DND-41 (cell line): ENCODE measurements around the gene DNTT.

Experiments
- ATAC-seq: fragments of 200-7000 bp; cut with Tn5 transposase; 3 replicates; pipeline ENCODE4 v1.9.1; 2021; ENCODE audit warnings: low read depth; ENCODE audit not compliant: insufficient read depth
- DNase-seq: peaks from one replicate; pipeline ENCODE4 v3.0.0-alpha.2; 2020
- H2AFZ ChIP-seq: 2 replicates; pipeline ENCODE4 v1.6.0; 2012; ENCODE audit warnings: low read depth, low read length
- H3K27ac ChIP-seq: 2 replicates; pipeline ENCODE4 v1.5.1; 2012; ENCODE audit warnings: low read length, inconsistent platforms
- H3K27me3 ChIP-seq: fragments of 200-600 bp; sonication (generic); 2 replicates; pipeline ENCODE4 v1.6.0; 2012; ENCODE audit warnings: low read length, mild to moderate bottlenecking, inconsistent platforms; ENCODE audit not compliant: insufficient read depth, poor library complexity
- H3K36me3 ChIP-seq: 2 replicates; pipeline ENCODE4 v1.5.1; 2012; ENCODE audit warnings: low read length, inconsistent platforms; ENCODE audit not compliant: insufficient read depth
- H3K4me1 ChIP-seq: 2 replicates; pipeline ENCODE4 v1.5.1; 2012; ENCODE audit warnings: mild to moderate bottlenecking, low read length; ENCODE audit not compliant: insufficient read depth
- H3K4me2 ChIP-seq: 2 replicates; pipeline ENCODE4 v1.6.0; 2012; ENCODE audit warnings: mild to moderate bottlenecking, moderate library complexity, low read length, inconsistent platforms; ENCODE audit not compliant: insufficient read depth
- H3K4me3 ChIP-seq, 2 experiments: fragments of 200-600 bp in 1 of 2; shearing (Covaris generic) in 1 of 2; 2 replicates each; pipeline ENCODE4 v1.5.1; 2012 to 2016; ENCODE audit warnings: inconsistent platforms in 2 of 2, low read length in 2 of 2, mild to moderate bottlenecking in 2 of 2, low read depth in 1 of 2, moderate library complexity in 1 of 2
- H3K79me2 ChIP-seq: 2 replicates; pipeline ENCODE4 v1.6.0; 2012; ENCODE audit warnings: low read length, inconsistent platforms; ENCODE audit not compliant: insufficient read depth
- H3K9ac ChIP-seq: 2 replicates; pipeline ENCODE4 v1.6.0; 2012; ENCODE audit warnings: low read depth, mild to moderate bottlenecking, inconsistent platforms, low read length, moderate library complexity
- H3K9me3 ChIP-seq: 2 replicates; pipeline ENCODE4 v1.5.1; 2012; ENCODE audit warnings: low read length, moderate library complexity, mild to moderate bottlenecking, inconsistent platforms; ENCODE audit not compliant: insufficient read depth, severe bottlenecking
- H4K20me1 ChIP-seq: 2 replicates; pipeline ENCODE4 v1.6.0; 2012; ENCODE audit warnings: low read length; ENCODE audit not compliant: insufficient read depth
- CTCF ChIP-seq: IDR thresholded peaks from 2 replicates; pipeline ENCODE4 v1.5.1; 2012; ENCODE audit warnings: borderline replicate concordance, low read length, moderate library complexity, mild to moderate bottlenecking; ENCODE audit not compliant: poor library complexity, severe bottlenecking; ENCODE audit errors: extremely low read depth
- EZH2 ChIP-seq: IDR thresholded peaks from 3 replicates; pipeline ENCODE4 v1.6.1; 2012; ENCODE audit warnings: borderline replicate concordance, low read depth, mild to moderate bottlenecking, moderate library complexity, low read length, inconsistent platforms; ENCODE audit not compliant: severe bottlenecking

DNTT gene

GRCh38 chr10:96285331-96285752 is 18.9 kb upstream of the DNTT start:
- ATAC-seq (no peak), DNase-seq (no peak)
- H3K9ac ChIP-seq = no peak overlapping the region
- TF ChIP-seq CTCF (no peak), EZH2 (no peak)
- H3K4me1 ChIP-seq = peaks cover 18% of the 10 kb centered on the region
- H3K79me2 ChIP-seq = no peaks in the 10 kb centered on the region
- H2AFZ ChIP-seq = no peak overlapping the region
- no peak overlapping the region for H3K4me2 ChIP-seq
- no peak overlapping the region for H3K4me3 ChIP-seq
- no peaks in the 10 kb centered on the region for H3K27me3 ChIP-seq
- no peak overlapping the region for H3K27ac ChIP-seq
- H3K36me3 ChIP-seq = no peaks in the 10 kb centered on the region
- no peaks in the 10 kb centered on the region for H4K20me1 ChIP-seq
- no peaks in the 10 kb centered on the region for H3K9me3 ChIP-seq

GRCh38 chr10:96287392-96288105 is 16.7 kb upstream of the DNTT start:
- H3K27me3 ChIP-seq = no peaks in the 10 kb centered on the region
- ATAC-seq (peak; percentile 76), DNase-seq (no peak)
- H3K36me3 ChIP-seq = no peaks in the 10 kb centered on the region
- H3K9ac ChIP-seq = peak overlapping the region; percentile 14; the same call in 1 of the 2 replicates
- no peak overlapping the region for H3K4me3 ChIP-seq
- TF ChIP-seq EZH2 (no peak), CTCF (no peak)
- H4K20me1 ChIP-seq = no peaks in the 10 kb centered on the region
- H3K4me2 ChIP-seq = peak overlapping the region; percentile 15
- no peaks in the 10 kb centered on the region for H3K9me3 ChIP-seq
- H2AFZ ChIP-seq = peak overlapping the region; percentile 18; the same call in 1 of the 2 replicates
- no peaks in the 10 kb centered on the region for H3K79me2 ChIP-seq
- peak overlapping the region; percentile 67 for H3K27ac ChIP-seq
- H3K4me1 ChIP-seq = peaks cover 18% of the 10 kb centered on the region

- Histone ChIP-seq H3K4me1 (peaks cover 25% of the 10 kb centered on the region), H3K36me3 (no peaks in the 10 kb centered on the region), H3K27ac (peak overlapping the region; percentile 64), H3K4me2 (peak overlapping the region; percentile 15), H3K4me3 (no peak overlapping the region), H3K27me3 (no peaks in the 10 kb centered on the region), H2AFZ (peak overlapping the region; percentile 62), H3K9ac (0 out of 2 replicates have a peak overlapping the region, but pooled peaks have one; percentile 14), H3K9me3 (no peaks in the 10 kb centered on the region), H4K20me1 (no peaks in the 10 kb centered on the region), H3K79me2 (no peaks in the 10 kb centered on the region)
- ATAC-seq (peak; percentile 51; the same call in 2 of the 3 replicates), DNase-seq (no peak)
- TF ChIP-seq EZH2 = no peak
- no peak for TF ChIP-seq CTCF
Observed at GRCh38 chr10:96288151-96288621, 16.0 kb upstream of the DNTT start.
